Cardiac fibroblast (primary cell): ENCODE measurements around the gene ZFYVE28.

Experiments
- DNase-seq, 2 donors: peaks; one replicate each; pipeline versions ENCODE4 v3.0.0 to v3.0.0-alpha.2; 2010; ENCODE audit warnings: low read depth in 2 of 2
- H3K4me3 ChIP-seq, 2 donors: replicated peaks in 1 of 2; 1 replicate in 1 of 2; 2 replicates in 1 of 2; pipeline ENCODE4 v1.5.1; 2011; ENCODE audit warnings: low read depth in 2 of 2, low read length in 2 of 2, mild to moderate bottlenecking in 2 of 2, moderate library complexity in 1 of 2
- CTCF ChIP-seq: IDR thresholded peaks from one replicate; pipeline ENCODE4 v1.5.1; 2011; ENCODE audit warnings: low read depth, mild to moderate bottlenecking, low read length, inconsistent platforms

Gene ZFYVE28

DNA sequence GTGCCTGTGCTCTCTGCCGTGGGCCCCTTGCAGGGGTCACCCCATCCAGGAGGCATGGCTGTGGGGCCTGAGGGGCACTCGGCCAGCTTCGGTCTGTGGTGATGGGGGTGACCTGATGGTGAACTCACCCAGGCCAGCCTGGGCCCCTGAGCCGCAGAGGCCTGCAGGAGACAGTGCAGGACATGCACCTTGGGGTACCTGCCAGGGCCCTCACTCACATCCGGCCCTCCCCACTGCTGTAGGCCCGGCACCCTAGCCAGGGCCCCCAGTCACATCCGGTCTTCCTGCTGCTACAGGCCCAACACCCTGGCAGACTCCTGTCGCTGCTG lies 7.6 kb upstream of the ZFYVE28 start:
- DNase-seq: no peak
- no peak for TF ChIP-seq CTCF
- no peak overlapping the region for H3K4me3 ChIP-seq

DNA sequence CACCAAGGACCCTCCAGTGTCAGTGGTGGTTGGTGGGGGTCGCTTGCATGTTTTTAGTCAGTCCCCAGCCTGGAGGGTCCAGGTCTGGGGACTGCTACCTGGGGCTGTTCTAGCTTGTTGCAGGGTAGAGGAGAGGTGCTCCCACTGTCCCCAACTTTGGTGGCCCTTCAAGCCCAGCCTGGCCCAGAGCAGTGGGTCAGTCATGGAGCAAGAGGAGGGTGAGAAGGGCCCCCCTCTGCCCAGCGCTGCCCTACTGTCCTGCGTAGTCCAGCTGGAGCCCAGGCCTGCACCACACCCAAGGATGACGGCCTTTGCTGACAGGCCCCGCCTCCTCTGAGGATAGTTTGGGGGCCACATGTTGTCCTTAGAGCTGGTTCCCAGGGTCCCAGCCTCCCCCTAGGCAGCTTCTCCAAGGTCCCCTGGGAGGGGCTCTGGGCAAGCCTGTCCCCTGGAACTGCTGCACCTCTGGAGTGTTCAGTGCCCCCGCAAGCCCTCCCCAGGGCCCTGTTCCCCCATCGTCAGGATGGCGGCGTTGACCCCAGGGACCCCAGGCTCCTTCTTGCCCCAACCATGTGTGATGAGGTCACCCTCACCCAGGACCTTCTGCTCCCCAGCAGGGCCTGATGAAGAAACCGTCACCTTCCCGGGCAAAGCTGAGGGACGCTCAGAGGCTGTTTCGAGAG lies 7.1 kb upstream of the ZFYVE28 start:
- DNase-seq: no peak
- no peak for TF ChIP-seq CTCF
- no peak overlapping the region for H3K4me3 ChIP-seq

DNA sequence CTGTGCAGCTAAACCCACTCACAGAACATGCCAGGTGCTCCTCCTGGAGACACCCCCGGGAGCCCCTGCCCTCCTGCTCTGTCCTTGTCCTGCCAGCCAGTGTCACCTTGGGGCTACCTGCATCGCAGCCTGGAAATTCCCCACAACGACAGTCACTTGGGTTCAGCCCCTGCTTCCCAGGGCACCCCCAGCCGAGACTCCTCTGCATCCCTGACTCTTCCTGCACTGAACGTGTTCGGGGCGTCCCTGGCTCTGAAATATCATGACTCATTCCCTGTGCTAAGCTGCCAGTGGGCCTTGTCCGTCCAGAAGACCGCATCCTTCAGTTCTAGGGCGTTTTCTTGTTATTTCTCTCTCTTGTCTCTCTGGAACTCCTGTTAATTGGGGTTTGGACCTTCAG lies 6.1 kb upstream of the ZFYVE28 start:
- TF ChIP-seq CTCF: no peak
- peak; percentile 37 to 50 for DNase-seq
- H3K4me3 ChIP-seq: no peak overlapping the region

- H3K4me3 ChIP-seq: no peak overlapping the region
- TF ChIP-seq CTCF: no peak
- no peak for DNase-seq
Measured at GRCh38 chr4:2423695-2424094, 5.2 kb upstream of the ZFYVE28 start.

DNA sequence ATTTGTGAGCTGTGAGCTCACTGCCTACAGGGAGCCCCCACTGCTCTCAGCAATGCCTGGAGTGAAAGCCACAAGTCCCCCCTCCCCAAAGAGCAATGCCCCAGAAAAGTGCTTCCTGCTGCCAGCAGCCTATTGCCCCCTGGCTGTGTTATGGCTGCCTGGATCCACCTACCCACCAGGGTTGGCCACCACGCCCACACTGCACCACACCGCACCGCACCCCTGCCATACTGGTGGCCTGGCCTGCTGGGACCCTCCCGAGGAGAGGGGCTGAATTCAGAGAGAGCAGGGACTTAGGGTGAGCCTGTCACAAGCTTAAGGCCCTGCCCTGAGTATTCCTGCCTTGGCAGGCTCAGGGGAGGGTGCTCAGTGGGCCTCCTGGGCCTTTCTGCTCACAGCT lies 4.6 kb upstream of the ZFYVE28 start:
- no peak overlapping the region for H3K4me3 ChIP-seq
- DNase-seq: no peak
- TF ChIP-seq CTCF: no peak

GRCh38 chr4:2421928-2422327 lies 3.5 kb upstream of the ZFYVE28 start:
- no peak for TF ChIP-seq CTCF

DNA sequence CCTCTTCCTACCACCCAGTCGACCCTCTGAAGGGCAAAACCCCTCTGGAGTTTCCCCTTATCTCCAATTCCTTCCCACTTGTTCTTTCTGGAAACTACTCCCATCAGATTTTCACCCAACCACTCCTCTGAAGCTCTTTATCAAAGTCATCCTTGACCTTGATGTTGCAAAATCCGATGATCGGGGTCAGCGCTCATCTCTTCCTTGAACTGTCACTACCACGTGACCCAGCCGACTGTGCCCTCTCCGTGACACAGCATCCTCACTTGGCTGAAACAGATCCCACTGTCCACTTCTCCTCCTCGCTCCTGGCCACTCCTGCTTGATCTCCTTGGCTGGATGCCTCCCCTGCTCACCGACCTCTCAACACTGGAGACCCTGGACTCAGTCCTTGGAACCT lies 1.4 kb upstream of the ZFYVE28 start:
- H3K4me3 ChIP-seq: no peak overlapping the region
- TF ChIP-seq CTCF: no peak
- DNase-seq: no peak

More at GRCh38 chr4:2421928-2422327, 3.5 kb upstream of the ZFYVE28 start:
- H3K4me3 ChIP-seq: no peak overlapping the region
- DNase-seq: no peak
